H9 (cell line): ENCODE measurements around the gene TMPRSS5. TPM values are rescaled to one million over a fixed set of nuclear protein-coding genes. Genes with fewer than 3 reads are reported as not detected.

Experiments
- DNase-seq: peaks from one replicate; pipeline ENCODE4 v3.0.0-alpha.2; 2017
- H2AFZ ChIP-seq: one replicate; pipeline ENCODE4 v1.6.1; 2013; ENCODE audit warnings: mild to moderate bottlenecking, low read length, control low read depth, moderate library complexity
- H2AK5ac ChIP-seq: 2 replicates; pipeline ENCODE4 v1.6.1; 2013; ENCODE audit warnings: low read length, control low read depth, mixed read lengths; ENCODE audit not compliant: insufficient read length
- H2BK120ac ChIP-seq: one replicate; pipeline ENCODE4 v1.6.1; 2013; ENCODE audit warnings: low read depth, mild to moderate bottlenecking, low read length, control low read depth, inconsistent platforms; ENCODE audit not compliant: poor library complexity, severe bottlenecking
- H2BK12ac ChIP-seq: 2 replicates; pipeline ENCODE4 v1.6.1; 2013; ENCODE audit warnings: low read length, control low read depth, mixed read lengths, low read depth; ENCODE audit not compliant: insufficient read length
- H2BK15ac ChIP-seq: 2 replicates; pipeline ENCODE4 v1.6.1; 2013; ENCODE audit warnings: low read depth, low read length, control low read depth
- H2BK20ac ChIP-seq: one replicate; pipeline ENCODE4 v1.6.1; 2013; ENCODE audit warnings: low read depth, mild to moderate bottlenecking, low read length, control low read depth, inconsistent platforms; ENCODE audit not compliant: poor library complexity, severe bottlenecking
- H2BK5ac ChIP-seq: 2 replicates; pipeline ENCODE4 v1.6.1; 2013; ENCODE audit warnings: low read length, control low read depth, mixed read lengths; ENCODE audit not compliant: insufficient read length
- H3K14ac ChIP-seq: 2 replicates; pipeline ENCODE4 v1.6.1; 2013; ENCODE audit warnings: low read length, control low read depth; ENCODE audit not compliant: insufficient read depth
- H3K18ac ChIP-seq: 2 replicates; pipeline ENCODE4 v1.6.1; 2013; ENCODE audit warnings: low read depth, mild to moderate bottlenecking, mixed read lengths, low read length, control low read depth; ENCODE audit not compliant: insufficient read length
- H3K23ac ChIP-seq: 2 replicates; pipeline ENCODE4 v1.6.1; 2013; ENCODE audit warnings: low read length, control low read depth, mixed read lengths, low read depth; ENCODE audit not compliant: insufficient read length
- H3K23me2 ChIP-seq: 2 replicates; pipeline ENCODE4 v1.6.1; 2013; ENCODE audit warnings: low read depth, mild to moderate bottlenecking, mixed read lengths, low read length, control low read depth; ENCODE audit not compliant: insufficient read length, poor library complexity, severe bottlenecking
- H3K27ac ChIP-seq: 2 replicates; pipeline ENCODE4 v1.5.1; 2013; ENCODE audit warnings: low read length, control low read depth, mixed read lengths, low read depth; ENCODE audit not compliant: insufficient read length
- H3K27me3 ChIP-seq: 2 replicates; pipeline ENCODE4 v1.6.1; 2013; ENCODE audit warnings: low read length, control low read depth, inconsistent platforms; ENCODE audit not compliant: insufficient read depth
- H3K4ac ChIP-seq: 2 replicates; pipeline ENCODE4 v1.6.1; 2013; ENCODE audit warnings: low read depth, mild to moderate bottlenecking, control low read depth, inconsistent platforms, low read length, moderate library complexity
- H3K4me1 ChIP-seq: 2 replicates; pipeline ENCODE4 v1.6.1; 2013; ENCODE audit warnings: low read length, control low read depth, inconsistent platforms; ENCODE audit not compliant: insufficient read depth
- H3K4me2 ChIP-seq: 2 replicates; pipeline ENCODE4 v1.6.1; 2013; ENCODE audit warnings: low read length, control low read depth, mixed read lengths; ENCODE audit not compliant: insufficient read length, insufficient read depth
- H3K56ac ChIP-seq: 2 replicates; pipeline ENCODE4 v1.6.1; 2013; ENCODE audit warnings: low read depth, mild to moderate bottlenecking, mixed read lengths, low read length, control low read depth; ENCODE audit not compliant: insufficient read length
- H3K79me1 ChIP-seq: 2 replicates; pipeline ENCODE4 v1.6.1; 2013; ENCODE audit warnings: low read depth, mild to moderate bottlenecking, moderate library complexity, low read length, control low read depth, inconsistent platforms; ENCODE audit not compliant: insufficient read depth, poor library complexity, severe bottlenecking
- H3K79me2 ChIP-seq: 2 replicates; pipeline ENCODE4 v1.6.1; 2013; ENCODE audit warnings: low read length, control low read depth, inconsistent platforms; ENCODE audit not compliant: insufficient read depth
- H3K9ac ChIP-seq: 2 replicates; pipeline ENCODE4 v1.6.1; 2013; ENCODE audit warnings: low read length, control low read depth, mixed read lengths; ENCODE audit not compliant: insufficient read length; ENCODE audit errors: extremely low read depth
- H3K9me3 ChIP-seq: one replicate; pipeline ENCODE4 v1.6.1; 2013; ENCODE audit warnings: low read depth, low read length, inconsistent platforms; ENCODE audit not compliant: control insufficient read depth
- H3T11ph ChIP-seq: one replicate; pipeline ENCODE4 v1.6.1; 2013; ENCODE audit warnings: mild to moderate bottlenecking, low read length, control low read depth, inconsistent platforms
- H4K20me1 ChIP-seq: one replicate; pipeline ENCODE4 v1.6.1; 2013; ENCODE audit not compliant: control insufficient read depth, insufficient read length, insufficient read depth
- H4K5ac ChIP-seq: 2 replicates; pipeline ENCODE4 v1.6.1; 2013; ENCODE audit warnings: low read depth, mild to moderate bottlenecking, mixed read lengths, low read length, control low read depth; ENCODE audit not compliant: insufficient read length
- H4K8ac ChIP-seq: replicated peaks from 2 replicates; pipeline ENCODE4 v1.6.1; 2013; ENCODE audit warnings: low read length, control low read depth, mixed read lengths, low read depth; ENCODE audit not compliant: insufficient read length
- H4K91ac ChIP-seq: 2 replicates; pipeline ENCODE4 v1.6.1; 2013; ENCODE audit warnings: low read depth, mild to moderate bottlenecking, moderate library complexity, mixed read lengths, low read length, control low read depth; ENCODE audit not compliant: insufficient read length
- H3K27ac Mint-ChIP-seq, 3 experiments: 2 replicates in 2 of 3; 3 replicates in 1 of 3; pipeline ENCODE4 v1.8.0; 2020 to 2021; ENCODE audit warnings: mixed read lengths in 3 of 3, mild to moderate bottlenecking in 1 of 3, moderate library complexity in 1 of 3
- H3K27me3 Mint-ChIP-seq: 2 replicates; pipeline ENCODE4 v1.8.0; 2021; ENCODE audit warnings: low read depth, mild to moderate bottlenecking, moderate library complexity, mixed read lengths
- H3K36me3 Mint-ChIP-seq, 3 experiments: 2 replicates in 2 of 3; 3 replicates in 1 of 3; pipeline ENCODE4 v1.8.0; 2020 to 2021; ENCODE audit warnings: low read depth in 3 of 3, mixed read lengths in 3 of 3; ENCODE audit not compliant: insufficient read depth in 1 of 3
- H3K4me1 Mint-ChIP-seq, 2 experiments: 2 replicates each; pipeline ENCODE4 v1.8.0; 2020; ENCODE audit warnings: mixed read lengths in 2 of 2
- H3K4me3 Mint-ChIP-seq, 2 experiments: 2 replicates in 1 of 2; 3 replicates in 1 of 2; pipeline ENCODE4 v1.8.0; 2020 to 2021; ENCODE audit warnings: mild to moderate bottlenecking in 2 of 2, mixed read lengths in 2 of 2, moderate library complexity in 1 of 2
- H3K9me3 Mint-ChIP-seq, 2 experiments: 2 replicates in 1 of 2; 3 replicates in 1 of 2; pipeline ENCODE4 v1.8.0; 2020; ENCODE audit warnings: mild to moderate bottlenecking in 2 of 2, mixed read lengths in 2 of 2, moderate library complexity in 1 of 2
- WGBS: extraction: QIAGEN DNeasy Blood & Tissue Kit; methylation state at CpG from one replicate; pipeline ENCODE4 v1.1.7; 2013; ENCODE audit warnings: missing lambda C conversion rate, low lambda C conversion rate, mixed read lengths; ENCODE audit not compliant: insufficient read length; ENCODE audit errors: extremely low coverage; 5-methylcytosine and 5-hydroxymethylcytosine counted together
- total RNA-seq: library from RNA; stranded (reverse); gene quantifications from 2 replicates; pipeline ENCODE4 v1.2.1, GENCODE V29; 2021
- TF ChIP-seq, protein P1 (sequence below): fragments of 200-600 bp; sonication (generic); conservative IDR thresholded peaks from 3 replicates; pipeline ENCODE4 v1.8.0; 2021; ENCODE audit warnings: antibody characterized with exemption, mild to moderate bottlenecking

TMPRSS5 gene
- total RNA-seq, 1 experiment from 2014 or later: 0.37 TPM

DNA sequence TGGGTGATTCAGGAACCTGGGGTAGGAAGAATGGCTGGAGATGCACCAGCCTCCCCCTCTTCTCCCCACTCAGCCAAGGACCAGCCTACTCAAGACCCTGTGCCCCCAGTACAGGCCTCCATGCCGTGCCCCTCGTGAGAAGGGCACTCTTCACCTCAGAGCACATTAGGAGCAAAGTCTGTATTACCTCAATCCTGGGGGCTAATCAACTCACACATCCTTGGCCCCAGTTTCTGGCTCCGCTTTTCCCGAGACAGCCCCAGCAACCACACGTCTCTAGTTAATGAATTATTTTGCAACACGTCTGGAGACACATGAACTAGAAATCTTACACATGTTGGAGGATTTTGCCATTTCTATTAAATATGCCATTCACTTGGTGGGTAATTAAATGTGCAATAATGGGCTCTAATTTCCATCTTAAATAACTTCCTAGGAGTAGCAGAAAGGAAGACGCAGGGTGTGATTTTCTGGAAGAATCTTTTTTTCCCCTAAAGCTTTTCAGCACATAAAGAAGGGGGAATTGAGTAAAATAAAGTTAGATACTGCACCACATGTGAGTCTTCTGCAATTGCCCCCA, 63.0 kb downstream of the TMPRSS5 start:
- Mint-ChIP-seq H3K4me3 (no peak overlapping the region), H3K9me3 (peaks cover 4 to 5% of the 10 kb centered on the region in 2 experiments), H3K36me3 (peaks cover 0 to 4% (median 4%) of the 10 kb centered on the region in 3 experiments; a peak in 4 of 7 replicates), H3K27ac (no peak overlapping the region), H3K27me3 (peaks cover 29% of the 10 kb centered on the region), H3K4me1 (no peaks in the 10 kb centered on the region)
- Histone ChIP-seq H4K5ac (no peak overlapping the region), H2AK5ac (no peak overlapping the region), H3T11ph (no peak overlapping the region), H3K9ac (no peak overlapping the region), H3K23me2 (no peaks in the 10 kb centered on the region), H2BK12ac (no peak overlapping the region), H3K79me2 (no peaks in the 10 kb centered on the region), H3K14ac (no peak overlapping the region), H2BK5ac (no peak overlapping the region), H2BK15ac (no peak overlapping the region), H3K4ac (no peak overlapping the region), H3K18ac (no peak overlapping the region), H4K8ac (no peak overlapping the region), H2BK120ac (no peak overlapping the region), H2BK20ac (no peak overlapping the region), H3K9me3 (no peaks in the 10 kb centered on the region), H4K20me1 (no peaks in the 10 kb centered on the region), H2AFZ (no peak overlapping the region), H3K27me3 (no peaks in the 10 kb centered on the region), H3K4me2 (no peak overlapping the region), H3K79me1 (no peaks in the 10 kb centered on the region), H3K27ac (no peak overlapping the region), H3K23ac (no peak overlapping the region), H4K91ac (no peak overlapping the region), H3K56ac (no peak overlapping the region), H3K4me1 (no peaks in the 10 kb centered on the region)
- no peak for DNase-seq
- WGBS: no CpG with 5 or more reads among the region's 7 CpGs
- TF ChIP-seq, protein P1, sequence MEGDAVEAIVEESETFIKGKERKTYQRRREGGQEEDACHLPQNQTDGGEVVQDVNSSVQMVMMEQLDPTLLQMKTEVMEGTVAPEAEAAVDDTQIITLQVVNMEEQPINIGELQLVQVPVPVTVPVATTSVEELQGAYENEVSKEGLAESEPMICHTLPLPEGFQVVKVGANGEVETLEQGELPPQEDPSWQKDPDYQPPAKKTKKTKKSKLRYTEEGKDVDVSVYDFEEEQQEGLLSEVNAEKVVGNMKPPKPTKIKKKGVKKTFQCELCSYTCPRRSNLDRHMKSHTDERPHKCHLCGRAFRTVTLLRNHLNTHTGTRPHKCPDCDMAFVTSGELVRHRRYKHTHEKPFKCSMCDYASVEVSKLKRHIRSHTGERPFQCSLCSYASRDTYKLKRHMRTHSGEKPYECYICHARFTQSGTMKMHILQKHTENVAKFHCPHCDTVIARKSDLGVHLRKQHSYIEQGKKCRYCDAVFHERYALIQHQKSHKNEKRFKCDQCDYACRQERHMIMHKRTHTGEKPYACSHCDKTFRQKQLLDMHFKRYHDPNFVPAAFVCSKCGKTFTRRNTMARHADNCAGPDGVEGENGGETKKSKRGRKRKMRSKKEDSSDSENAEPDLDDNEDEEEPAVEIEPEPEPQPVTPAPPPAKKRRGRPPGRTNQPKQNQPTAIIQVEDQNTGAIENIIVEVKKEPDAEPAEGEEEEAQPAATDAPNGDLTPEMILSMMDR: no peak
